ENCODE results near the gene ZBTB16. TPM values are rescaled to one million over a fixed set of nuclear protein-coding genes. Genes with fewer than 3 reads are reported as not detected.

ZBTB16 gene
- polyA plus RNA-seq, 1 donor = 5.5 TPM

DNA sequence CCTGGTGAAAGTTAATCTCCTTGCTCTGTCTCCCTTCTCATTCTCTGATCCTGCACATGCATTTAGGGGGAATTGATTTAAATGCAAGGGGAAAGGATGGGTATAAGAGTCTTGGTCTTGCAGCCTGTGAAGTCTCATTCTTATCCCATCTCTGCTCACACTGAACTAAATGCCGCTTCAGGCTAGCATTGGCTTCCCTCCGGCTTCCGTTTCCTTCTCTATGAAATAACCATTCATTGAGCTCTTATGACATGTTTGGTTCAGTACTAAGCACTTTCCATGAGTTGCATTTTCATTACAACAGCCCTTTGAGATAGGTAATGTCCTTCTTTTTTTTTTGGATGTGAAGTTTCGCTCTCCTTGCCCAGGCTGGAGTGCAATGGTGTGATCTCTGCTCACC lies 5.6 kb downstream of the ZBTB16 start:
- no peak for DNase-seq

DNA sequence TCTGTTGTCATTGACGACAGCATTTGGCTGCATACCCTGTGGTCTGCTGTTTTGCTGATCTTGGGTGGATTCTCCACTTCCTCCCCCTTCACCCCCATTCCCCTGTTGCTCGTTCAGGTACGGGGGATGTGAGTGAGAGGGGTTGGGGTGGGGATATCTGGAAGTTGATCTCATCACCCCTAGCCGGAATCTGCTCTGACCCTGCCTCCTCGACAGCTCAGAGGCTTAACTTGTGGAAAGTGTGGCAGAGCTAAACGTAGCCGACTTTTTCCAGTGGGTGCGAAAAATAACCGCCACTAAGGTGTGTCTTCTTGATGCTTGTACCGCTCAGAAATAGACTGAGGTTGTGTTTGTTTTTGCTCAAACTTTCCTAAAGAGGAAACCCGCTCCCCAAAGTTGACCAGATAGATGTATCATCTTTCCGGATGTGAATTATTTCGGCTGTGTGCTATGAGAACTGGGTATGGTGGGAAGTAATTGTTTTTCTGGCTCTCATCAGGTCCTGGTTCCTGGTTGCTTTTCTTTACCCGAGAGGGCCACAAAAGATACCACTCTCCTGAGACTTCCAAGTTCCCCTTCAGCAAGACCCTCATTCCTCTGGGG lies 6.6 kb downstream of the ZBTB16 start:
- DNase-seq = no peak

DNA sequence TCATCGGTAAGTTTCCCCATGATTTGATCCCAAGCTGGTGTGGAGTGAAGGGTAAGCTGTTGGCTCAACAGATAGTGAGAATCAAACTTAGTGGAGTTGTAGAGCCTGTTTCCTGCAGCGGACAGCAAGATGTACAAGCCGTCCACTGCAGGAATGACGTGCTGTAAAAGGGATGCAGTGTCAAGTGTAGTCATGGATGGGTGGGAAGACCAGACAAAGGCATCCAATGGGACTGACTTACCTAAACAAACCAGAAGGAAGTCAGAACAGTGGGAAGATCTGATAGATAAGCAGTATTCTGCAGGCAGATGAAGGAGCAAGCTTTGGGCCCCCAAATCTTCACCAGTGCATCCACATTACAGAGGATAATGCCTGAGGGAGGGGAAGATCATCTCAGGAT lies 8.8 kb downstream of the ZBTB16 start:
- DNase-seq = no peak

DNA sequence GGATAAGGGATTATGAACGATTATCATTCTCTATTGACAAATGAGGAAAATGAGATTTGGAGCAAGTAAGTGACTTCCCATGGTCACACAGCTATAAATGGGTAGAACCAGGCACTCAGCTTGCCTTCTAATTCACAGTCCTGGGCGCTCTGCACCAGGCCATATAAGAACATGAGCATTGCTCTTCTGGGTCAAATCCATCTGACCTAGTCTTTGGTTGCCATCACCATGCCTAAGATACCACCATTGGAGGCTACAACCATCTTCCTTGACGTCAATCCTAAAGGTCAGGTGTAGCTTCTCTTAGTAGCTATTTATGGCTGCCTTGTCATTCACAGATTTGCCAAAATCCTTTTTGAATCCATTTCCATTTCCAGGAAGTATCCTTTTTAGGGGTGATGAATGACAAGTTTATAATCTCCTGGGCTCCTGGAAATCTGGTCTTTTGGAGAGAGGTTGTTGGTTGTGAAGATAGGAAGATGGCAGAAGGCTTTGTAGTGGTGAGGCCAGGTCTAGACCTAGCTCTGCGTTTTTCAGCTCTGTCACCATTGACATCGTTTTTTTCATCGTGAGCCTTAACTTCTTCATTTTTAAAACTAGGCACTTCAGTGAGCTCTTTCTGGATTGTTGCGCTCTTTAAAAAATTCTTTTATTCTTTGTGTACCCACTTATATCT lies 11.1 kb downstream of the ZBTB16 start:
- no peak for DNase-seq

DNA sequence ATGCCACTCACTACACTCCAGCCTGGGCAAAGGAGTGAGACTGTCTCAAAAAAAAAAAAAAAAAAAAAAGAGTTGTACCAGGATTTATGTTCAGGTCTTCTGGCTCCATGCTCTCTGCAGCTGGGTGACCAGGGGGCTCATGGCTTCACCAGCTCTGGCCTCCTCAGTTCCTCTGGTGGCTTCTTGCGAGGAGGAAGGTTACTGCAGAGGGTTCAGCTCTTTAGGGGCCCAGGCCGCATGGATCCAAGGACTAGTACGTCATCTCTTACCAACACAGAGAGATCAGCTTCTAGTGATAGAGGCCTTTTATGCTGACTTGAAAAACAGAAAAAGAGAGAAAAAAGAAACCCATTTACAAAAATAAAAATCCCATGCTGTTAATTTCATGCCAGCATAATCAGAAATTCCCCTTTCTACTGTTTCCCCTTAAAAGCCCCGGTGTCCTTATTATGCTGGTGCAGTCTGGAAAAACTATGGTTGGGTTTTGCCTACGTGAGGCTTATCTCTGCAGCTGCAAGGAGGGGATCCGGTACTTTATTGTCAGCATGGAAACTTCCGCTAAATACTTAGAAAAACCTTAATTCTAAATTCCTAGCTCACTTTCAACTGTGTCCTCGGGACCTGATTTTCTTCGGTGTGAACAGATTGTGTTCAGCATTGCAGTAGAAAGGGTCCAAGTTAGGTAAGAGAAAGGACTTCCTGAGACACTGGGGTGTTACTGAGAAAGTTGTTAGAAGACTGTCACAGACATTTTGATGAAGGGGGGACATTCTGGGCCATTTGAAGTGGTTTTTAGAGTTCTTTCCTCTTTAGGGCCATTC lies 13.7 kb downstream of the ZBTB16 start:
- DNase-seq = no peak

DNA sequence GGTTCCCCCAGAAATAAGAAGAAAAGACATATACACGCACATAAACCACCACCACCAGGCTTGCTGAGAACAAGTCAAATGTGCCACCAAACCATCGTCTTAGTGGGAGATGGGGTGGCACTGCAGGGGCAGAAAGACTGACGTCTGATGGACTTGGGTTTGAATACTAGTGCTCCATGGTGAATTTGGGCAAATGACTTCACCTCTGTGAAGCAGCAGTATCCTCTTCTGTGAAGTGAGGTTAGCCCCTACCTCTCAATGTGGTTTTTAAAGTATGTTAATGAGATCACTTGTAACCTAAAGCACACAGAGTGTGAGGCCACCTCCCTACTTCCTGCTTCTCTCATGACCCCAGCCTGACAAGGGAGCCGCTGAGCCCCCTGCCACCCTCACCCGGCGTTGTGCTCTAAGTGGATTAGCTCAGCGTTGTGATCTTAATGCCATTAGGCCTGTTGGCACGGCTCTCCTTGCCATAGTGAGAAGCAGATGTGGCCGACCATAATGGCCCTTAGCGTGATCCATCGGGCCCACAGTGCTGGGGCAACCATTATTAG lies 14.4 kb downstream of the ZBTB16 start:
- DNase-seq = no peak

DNA sequence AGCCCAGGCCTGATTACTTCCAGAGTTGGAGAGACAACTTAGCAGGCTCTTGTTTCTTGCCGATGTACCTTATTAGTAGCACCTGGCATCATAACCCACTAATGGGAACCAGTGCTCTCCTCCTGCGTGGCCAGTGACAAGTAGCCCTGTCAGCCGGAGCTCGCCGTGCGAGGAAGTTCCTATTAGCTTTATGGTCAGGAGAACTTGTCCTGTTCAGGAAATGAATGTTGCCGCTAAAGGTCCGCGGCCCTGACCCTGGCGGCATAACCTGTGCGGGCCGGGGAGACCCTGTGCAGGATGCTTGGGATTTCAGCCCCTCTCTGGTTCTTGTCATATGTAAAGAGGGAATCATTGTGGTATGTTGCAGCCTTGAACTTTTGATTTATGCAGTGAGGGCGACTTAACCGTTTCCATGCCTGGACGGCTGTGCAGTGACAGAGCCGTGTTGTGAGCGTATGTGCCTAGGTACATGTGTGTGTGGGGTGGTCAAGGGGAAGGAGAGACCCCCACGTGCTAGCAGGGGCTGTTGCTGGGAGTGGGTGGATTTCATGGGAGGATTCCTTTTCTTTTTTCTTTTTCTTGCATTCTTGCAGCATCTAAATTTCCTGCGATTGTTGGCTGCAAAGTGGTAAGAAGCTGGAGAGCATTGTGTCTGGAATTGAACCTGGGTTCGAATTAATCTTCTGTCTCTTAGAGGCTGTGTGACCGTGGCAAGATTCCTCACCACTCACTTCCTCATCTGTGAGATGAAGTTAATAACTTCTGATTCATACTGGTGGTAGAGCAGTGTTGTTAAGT lies 15.2 kb downstream of the ZBTB16 start:
- no peak for DNase-seq

DNA sequence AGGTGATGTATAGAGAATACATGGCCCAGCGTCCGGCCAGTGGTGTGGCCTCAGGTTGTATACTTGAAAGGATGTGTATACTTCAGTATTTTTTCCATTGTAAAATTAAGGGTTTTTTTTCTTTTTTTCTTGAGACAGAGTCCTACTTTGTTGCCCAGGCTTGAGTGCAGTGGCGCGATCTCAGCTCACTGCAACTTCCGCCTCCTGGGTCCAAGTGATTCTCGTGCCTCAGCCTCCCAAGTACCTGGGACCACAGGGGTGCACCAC lies 15.8 kb downstream of the ZBTB16 start:
- DNase-seq = no peak

DNA sequence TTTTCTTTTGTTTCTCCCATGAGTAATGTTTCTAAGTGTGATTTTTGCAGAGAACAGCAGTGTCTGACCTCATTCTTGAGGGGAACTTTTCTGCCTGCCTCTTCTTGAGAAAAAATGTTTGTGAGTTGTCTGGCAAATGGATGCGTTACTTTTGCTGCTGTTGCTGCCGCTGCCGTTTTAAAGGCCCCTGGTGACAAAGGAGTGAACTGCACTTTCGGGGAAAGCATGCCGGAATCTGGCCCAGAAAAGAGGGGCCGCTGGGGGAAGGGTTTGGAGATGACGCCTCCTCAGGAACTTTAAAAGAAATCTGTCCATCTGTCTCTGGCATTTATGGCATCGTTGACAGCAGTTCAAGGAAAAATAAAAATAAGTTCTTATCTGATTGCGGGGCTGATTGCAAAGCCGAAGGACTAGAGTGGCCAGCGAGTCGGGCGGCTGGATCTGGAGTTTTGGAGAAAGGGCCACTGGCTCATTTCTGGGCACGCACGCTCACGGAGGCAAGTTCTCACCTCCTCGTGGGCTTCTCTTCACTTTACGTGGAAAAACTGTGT lies 16.5 kb downstream of the ZBTB16 start:
- DNase-seq = peak; percentile 82

DNA sequence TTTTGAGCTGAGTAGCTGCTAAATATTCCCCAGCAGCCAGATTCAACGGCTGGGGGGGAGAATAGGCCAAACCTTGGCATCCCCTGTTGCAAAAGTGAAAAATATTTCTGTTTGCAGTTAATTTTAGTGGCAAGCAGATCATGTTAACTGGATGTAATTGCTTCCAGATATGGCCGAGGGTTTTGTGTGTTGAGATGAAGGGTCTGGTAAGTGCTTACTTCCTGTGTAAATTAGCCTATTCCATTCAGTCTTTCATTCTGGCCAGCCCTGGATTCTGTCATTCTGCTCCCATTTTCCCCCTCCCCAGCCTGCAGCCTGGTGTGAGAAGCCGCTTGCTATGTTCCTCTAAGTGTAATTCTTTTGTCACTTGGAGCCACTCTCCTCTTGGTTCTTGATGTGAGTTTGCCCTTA lies 17.4 kb downstream of the ZBTB16 start:
- no peak for DNase-seq

DNA sequence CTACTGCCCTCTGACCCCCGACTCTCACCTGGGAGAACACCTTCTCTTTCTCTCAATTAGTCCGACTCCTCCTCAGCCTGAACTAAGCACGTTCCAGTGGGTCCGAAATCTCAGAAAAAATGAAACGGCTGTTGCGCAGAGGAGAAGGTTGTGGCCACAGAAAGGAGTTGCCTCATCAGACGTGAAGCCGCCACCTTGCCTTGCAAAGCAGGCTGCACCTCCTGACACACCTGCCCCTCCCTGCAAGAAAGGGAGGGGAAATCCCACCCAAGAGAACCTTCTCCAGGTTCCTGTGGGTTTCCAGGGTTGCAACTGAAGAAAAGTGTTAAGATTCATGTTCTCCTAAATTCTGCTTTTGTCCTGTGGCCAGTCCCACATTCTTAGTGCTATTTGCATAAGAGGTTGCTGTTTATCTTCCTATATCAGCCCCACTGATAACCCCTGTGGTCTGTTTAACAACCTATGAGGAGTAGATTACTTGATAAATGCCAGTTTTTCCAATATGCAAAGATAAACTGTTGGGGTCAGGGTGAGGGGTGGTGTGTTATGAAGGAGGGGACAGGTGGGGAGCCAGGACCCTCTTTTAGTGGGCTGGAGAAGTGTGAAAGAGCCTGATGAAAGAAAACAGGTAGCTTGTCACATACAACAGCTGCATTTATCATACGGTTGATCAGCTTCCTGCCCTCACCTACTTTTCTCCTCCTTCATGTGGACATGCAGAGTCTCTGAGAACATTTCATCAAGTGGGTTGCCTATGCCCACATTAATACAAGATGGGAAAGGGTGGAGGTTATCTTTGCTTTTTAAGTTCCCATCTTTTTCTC lies 18.2 kb downstream of the ZBTB16 start:
- no peak for DNase-seq

DNA sequence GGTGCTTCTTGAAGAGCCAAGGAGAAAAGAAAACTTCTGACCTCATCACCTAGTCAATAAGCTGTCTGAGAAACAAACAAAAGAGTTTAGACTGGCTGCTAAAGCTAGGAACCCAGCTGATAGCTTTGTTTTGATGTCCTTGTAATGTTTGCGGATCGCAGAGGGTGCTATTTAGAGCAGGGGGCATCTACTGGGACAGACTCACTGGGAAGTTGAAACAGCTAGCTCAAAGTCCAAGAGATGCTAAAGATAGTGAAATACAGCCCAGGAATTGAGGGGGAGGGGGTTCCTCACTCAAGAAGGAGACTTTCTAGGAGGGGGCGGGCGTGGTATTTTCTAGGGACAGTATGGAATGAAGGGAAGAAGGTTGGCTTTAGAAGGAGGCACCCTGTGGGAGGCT lies 18.9 kb downstream of the ZBTB16 start:
- DNase-seq = no peak

DNA sequence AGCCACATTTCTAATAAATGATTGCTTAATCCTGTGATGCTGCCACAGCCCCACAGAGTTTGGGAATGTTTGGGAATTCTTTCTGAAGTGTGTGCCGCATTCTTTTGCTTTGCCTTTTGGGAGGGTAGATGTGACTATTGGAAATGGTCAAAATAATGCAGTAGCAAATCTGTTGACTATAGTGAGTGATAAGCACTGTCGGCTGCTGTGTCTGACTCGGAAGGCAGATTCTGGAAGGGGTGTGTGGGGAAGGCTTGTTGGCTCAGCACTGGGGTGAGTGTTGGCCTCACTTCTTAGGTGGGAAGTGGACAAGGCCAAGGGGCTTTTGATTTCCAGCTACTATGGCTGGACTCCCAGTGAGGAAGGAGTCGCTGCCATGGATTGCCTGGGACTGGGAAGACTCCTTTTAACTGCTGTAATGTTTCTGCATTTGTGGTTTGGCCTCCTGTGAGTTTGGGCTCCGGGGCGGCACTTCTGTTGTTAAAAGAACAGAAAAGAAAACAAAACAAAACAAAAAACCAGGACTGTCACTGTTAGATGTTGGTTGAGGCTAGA lies 20.1 kb downstream of the ZBTB16 start:
- DNase-seq = no peak

DNA sequence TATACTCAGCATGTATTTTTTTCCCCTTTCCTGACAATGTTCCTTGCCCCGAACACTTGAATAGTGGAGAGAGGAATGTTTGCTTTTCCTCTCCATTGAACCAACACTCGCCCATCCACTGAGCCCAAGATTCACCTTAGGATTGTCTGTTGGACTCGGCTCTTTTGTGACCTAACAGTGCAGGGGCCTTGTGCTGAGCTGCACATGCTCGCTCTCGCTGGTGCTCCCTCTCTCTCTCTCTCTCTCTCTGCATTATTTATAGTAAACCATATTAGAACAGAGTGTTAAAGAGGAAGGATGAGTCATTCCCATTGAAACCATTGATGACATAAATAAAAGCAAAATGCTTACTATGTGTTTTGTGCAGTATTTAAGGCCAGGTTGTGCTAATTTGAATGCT lies 20.7 kb downstream of the ZBTB16 start:
- no peak for DNase-seq

DNA sequence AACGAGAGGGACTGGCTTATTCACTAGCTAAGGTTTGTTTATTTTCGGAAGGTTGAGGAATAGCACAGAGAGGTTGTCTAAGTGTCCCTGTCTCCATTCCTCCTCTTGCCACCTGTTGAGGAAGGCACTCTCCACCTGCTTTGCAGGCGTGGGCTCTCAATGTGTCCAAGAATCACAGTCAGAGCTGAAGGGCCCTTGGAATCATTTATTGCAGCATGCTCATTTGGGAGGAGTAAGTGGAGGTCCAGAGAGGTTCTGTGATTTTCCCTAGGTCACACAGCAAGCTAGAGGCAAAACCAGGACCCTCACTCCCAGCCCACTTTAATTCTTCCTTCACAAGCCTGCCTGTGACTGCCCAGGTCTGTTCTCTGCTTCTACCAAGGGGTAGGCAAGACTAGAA lies 21.3 kb downstream of the ZBTB16 start:
- DNase-seq = no peak

DNA sequence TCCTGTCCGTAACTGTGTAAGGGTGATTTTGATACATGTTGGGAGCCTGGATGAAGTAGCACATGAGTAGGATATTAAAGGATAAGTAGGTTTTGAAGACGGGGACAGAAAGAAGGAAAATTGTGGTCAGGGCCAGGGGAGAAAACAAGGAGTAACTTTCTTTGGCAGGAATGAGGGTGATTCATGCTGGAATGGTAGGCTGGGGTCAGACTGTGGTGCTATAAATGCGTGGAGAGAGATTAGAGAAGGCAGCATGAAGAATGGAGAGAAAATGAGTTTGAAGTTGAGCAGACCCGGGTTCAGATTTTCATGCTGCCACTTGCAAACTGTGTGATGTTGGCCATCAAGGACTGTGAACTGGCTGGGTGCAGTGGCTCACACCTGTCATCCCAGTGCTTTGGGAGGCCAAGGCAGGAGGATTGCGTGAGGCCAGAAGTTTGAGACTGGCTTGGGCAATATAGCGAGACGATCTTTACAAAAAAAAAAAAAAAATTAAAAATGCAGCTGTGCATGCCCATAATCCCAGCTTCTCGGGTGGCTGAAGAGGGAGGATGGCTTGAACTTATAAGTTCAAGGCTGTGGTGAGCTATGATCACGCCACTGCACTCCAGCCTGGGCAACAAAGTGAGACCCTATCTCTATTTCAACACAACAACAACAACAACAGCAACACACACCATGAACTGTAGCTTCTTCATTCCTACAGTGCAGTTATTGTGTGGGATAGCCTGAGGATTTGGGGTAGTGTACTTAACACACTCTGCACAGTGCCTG lies 22.3 kb downstream of the ZBTB16 start:
- DNase-seq = no peak

DNA sequence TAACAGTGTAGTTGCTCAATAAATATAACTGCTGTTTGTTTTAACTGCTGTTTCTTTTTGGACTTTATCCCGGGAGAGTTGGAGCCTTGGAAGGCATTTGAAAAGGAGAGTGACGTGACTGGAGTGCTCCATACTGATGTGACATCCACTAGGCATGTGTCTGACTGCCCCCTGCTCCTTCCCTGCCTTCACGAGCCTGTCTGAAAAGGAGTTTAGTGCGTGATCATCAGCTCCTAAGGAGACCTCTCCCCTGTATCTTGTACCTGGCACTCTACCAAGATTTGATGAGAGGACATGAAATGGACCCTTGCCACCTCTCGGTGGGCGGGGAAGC lies 22.9 kb downstream of the ZBTB16 start:
- no peak for DNase-seq

DNA sequence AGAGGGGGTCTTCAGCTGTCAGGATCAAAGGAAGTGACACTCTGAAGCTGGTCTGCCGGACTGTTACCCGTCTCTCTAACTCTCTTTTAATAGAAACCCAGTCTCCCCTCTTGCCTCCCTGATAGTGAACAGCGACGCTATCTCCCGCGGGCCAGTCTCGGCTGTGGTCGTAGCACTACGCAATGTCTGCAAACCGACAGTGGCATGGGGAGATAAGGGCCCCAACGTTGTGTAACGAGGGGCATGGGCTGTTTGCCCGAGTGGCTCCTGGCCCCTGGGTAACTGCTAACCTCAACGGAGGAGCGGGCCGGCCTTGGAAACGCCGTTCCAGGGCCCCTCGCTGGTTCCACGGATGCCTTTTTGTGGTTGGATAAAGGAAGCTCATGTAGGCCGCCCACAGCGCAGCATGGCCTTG lies 23.3 kb downstream of the ZBTB16 start:
- DNase-seq = no peak

DNA sequence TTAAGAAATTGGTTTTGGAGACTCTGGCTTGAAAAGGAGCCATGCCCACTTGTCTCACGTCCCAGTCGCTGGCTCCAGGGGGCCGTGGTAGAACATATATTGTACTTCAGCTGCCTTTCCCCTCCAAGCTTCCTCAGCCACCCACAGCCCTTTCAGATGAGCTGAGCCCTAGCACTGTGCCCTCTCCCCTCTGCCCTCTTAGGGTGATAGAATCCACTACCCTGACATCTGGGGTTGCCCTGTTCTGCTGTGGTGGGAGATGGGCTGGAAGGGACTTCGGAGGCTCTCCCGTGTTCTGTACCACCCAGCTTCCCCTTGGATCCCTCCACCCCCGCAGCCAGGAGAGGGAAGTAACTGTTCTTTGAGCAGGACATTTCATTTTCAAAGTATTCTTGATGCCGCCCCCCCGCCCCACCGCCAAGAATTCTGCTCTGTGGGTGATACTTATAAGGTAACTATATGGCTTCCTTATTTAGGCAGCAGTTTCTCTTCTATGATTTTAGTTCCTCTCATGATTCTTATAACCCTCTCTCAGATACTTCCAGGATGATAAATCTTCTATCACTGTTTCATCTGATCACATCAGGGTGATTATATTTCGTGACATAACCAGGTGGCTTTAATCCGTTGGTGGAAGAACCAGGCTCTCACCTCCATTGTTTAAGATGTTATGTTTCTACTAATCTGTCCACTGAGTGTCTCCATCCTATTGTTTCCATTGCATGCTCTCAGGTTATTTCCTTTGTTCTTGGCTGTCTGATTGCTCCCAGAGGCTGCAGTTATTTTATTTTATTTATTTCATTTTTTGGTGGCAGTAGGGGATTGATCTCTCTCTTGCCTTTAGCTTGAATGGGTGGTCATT lies 24.1 kb downstream of the ZBTB16 start:
- no peak for DNase-seq

DNA sequence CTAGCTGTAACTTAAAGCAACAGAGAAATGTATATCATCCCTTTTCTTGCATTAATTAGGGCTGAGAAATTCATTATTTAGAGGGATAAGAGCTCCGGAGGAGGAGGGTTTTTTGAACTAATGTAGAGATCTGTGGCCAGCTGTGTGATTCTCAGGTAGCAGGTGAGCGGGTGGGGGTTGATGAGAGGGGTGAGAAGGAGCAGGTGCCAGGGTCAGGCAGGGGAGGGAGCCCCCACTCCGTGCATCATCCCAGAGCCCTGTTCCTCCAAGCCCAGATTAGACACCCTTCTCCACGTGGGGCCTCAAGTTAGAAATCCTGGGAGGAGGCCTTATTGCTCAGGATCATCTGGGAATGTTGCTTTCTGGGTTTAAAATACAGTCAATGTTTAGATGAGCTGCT lies 24.9 kb downstream of the ZBTB16 start:
- no peak for DNase-seq
